ENCODE results near the gene NCOA7.
A peak's percentile ranks its signal among the peaks of the same experiment; 100 is the strongest.

Gene NCOA7

DNA sequence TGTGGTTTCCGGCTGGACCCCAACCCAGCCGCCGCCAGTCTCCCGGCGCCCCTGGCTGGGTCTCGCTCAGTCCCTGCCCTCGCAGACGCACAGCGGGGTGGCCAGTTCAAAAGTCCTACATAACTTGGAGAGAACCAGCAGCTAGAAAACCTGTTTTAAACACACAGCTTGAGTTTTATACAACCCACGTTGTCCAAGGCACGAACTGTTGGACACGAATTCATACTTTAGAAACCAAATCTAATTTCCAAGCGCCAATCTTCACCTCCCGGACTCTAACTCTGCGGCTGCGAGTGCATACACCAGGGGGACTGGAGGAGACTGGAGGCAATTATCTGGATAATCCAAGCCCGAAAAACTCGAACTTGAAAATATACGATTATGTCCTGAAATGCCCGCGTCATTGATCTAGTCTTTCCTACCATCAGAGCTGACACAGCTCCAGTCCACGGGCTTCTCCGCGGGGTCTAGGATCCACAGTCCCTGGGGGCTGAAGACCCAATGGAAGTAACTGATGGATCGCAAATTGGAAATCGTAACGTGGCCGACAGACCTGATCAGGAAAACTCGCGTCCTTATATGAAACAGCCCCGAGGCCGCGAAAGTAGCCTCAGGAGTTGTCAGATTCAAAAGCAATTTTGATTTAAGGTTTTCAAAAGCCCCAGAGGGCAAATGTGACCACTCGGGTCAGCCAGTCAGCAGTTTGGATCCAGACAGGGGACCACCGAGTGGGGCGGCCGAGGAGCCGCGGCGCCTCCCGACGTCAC lies 42.2 kb upstream of the NCOA7 start:
- peak; percentile 4 for ATAC-seq
- TF ChIP-seq, protein P1, sequence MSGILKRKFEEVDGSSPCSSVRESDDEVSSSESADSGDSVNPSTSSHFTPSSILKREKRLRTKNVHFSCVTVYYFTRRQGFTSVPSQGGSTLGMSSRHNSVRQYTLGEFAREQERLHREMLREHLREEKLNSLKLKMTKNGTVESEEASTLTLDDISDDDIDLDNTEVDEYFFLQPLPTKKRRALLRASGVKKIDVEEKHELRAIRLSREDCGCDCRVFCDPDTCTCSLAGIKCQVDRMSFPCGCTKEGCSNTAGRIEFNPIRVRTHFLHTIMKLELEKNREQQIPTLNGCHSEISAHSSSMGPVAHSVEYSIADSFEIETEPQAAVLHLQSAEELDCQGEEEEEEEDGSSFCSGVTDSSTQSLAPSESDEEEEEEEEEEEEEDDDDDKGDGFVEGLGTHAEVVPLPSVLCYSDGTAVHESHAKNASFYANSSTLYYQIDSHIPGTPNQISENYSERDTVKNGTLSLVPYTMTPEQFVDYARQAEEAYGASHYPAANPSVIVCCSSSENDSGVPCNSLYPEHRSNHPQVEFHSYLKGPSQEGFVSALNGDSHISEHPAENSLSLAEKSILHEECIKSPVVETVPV (CRISPR knock-in tag; IDR thresholded peaks at IDR 0.05): no peak
- TF ChIP-seq, protein P2, sequence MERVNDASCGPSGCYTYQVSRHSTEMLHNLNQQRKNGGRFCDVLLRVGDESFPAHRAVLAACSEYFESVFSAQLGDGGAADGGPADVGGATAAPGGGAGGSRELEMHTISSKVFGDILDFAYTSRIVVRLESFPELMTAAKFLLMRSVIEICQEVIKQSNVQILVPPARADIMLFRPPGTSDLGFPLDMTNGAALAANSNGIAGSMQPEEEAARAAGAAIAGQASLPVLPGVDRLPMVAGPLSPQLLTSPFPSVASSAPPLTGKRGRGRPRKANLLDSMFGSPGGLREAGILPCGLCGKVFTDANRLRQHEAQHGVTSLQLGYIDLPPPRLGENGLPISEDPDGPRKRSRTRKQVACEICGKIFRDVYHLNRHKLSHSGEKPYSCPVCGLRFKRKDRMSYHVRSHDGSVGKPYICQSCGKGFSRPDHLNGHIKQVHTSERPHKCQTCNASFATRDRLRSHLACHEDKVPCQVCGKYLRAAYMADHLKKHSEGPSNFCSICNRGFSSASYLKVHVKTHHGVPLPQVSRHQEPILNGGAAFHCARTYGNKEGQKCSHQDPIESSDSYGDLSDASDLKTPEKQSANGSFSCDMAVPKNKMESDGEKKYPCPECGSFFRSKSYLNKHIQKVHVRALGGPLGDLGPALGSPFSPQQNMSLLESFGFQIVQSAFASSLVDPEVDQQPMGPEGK (CRISPR knock-in tag; IDR thresholded peaks at IDR 0.05; ENCODE audit: borderline replicate concordance): no peak
- no peak for TF ChIP-seq OSR1 (CRISPR knock-in tag; IDR thresholded peaks at IDR 0.05)
- no peak for TF ChIP-seq ZC3H10 (CRISPR knock-in tag; IDR thresholded peaks at IDR 0.05)
- no peak for TF ChIP-seq TOX (CRISPR knock-in tag; IDR thresholded peaks at IDR 0.05; ENCODE audit: borderline replicate concordance)
- TF ChIP-seq ZFP3 (CRISPR knock-in tag; IDR thresholded peaks at IDR 0.05): no peak
- no peak for TF ChIP-seq PPARA (CRISPR knock-in tag; IDR thresholded peaks at IDR 0.05; ENCODE audit: borderline replicate concordance)
- TF ChIP-seq, protein P3, sequence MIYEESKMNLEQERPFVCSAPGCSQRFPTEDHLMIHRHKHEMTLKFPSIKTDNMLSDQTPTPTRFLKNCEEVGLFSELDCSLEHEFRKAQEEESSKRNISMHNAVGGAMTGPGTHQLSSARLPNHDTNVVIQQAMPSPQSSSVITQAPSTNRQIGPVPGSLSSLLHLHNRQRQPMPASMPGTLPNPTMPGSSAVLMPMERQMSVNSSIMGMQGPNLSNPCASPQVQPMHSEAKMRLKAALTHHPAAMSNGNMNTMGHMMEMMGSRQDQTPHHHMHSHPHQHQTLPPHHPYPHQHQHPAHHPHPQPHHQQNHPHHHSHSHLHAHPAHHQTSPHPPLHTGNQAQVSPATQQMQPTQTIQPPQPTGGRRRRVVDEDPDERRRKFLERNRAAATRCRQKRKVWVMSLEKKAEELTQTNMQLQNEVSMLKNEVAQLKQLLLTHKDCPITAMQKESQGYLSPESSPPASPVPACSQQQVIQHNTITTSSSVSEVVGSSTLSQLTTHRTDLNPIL (CRISPR knock-in tag; IDR thresholded peaks at IDR 0.05; ENCODE audit: low read depth): no peak
- TF ChIP-seq GLIS3 (CRISPR knock-in tag; IDR thresholded peaks at IDR 0.05): no peak
- TF ChIP-seq BACH2 (CRISPR knock-in tag; IDR thresholded peaks at IDR 0.05; ENCODE audit: borderline replicate concordance): no peak
- TF ChIP-seq CSDC2 (CRISPR knock-in tag; IDR thresholded peaks at IDR 0.05): no peak
- TF ChIP-seq ZNF8 (CRISPR knock-in tag; IDR thresholded peaks at IDR 0.05): no peak
- no peak for TF ChIP-seq ZNF70 (CRISPR knock-in tag; IDR thresholded peaks at IDR 0.05)

DNA sequence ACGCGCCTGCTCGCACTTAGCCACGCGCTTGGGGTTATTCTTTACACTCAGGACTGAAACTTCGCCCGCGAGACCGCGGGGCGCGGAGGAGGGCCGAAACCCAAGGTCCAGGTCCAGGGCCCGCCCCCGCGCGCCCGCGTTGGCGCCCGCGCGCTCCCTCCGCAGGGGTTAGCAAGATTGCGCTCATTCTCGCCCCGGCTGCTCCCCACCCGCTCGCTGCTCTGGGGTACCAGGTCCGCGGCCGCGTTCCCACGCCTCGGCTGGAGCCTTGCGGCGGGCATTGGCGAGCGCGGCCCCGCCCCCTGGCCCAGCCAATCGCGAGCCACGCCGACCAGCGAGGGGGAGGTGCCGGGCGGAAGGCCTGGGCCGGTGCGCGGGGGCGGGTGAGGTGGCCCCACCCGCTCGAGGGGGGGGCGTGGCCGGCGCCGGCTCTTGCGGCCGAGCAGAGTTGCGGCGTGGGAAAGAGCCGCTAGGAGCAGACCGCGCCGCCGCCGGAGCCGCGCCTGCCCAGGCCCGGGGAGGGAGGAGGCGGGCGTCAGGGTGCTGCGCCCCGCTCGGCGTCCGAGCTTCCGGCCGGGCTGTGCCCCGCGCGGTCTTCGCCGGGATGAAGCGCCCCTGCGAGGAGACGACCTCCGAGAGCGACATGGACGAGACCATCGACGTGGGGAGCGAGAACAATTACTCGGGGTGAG lies 41.4 kb upstream of the NCOA7 start, which contains the start of gene HEY2:
TSS of gene HEY2 (plus strand) at position 460 of the 692 bp plus-strand sequence. CDS start at position 605, 145 bp downstream.
- TF ChIP-seq, protein P4, sequence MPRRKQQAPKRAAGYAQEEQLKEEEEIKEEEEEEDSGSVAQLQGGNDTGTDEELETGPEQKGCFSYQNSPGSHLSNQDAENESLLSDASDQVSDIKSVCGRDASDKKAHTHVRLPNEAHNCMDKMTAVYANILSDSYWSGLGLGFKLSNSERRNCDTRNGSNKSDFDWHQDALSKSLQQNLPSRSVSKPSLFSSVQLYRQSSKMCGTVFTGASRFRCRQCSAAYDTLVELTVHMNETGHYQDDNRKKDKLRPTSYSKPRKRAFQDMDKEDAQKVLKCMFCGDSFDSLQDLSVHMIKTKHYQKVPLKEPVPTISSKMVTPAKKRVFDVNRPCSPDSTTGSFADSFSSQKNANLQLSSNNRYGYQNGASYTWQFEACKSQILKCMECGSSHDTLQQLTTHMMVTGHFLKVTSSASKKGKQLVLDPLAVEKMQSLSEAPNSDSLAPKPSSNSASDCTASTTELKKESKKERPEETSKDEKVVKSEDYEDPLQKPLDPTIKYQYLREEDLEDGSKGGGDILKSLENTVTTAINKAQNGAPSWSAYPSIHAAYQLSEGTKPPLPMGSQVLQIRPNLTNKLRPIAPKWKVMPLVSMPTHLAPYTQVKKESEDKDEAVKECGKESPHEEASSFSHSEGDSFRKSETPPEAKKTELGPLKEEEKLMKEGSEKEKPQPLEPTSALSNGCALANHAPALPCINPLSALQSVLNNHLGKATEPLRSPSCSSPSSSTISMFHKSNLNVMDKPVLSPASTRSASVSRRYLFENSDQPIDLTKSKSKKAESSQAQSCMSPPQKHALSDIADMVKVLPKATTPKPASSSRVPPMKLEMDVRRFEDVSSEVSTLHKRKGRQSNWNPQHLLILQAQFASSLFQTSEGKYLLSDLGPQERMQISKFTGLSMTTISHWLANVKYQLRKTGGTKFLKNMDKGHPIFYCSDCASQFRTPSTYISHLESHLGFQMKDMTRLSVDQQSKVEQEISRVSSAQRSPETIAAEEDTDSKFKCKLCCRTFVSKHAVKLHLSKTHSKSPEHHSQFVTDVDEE (CRISPR knock-in tag; IDR thresholded peaks at IDR 0.05): no peak
- peak; percentile 91 for ATAC-seq

DNA sequence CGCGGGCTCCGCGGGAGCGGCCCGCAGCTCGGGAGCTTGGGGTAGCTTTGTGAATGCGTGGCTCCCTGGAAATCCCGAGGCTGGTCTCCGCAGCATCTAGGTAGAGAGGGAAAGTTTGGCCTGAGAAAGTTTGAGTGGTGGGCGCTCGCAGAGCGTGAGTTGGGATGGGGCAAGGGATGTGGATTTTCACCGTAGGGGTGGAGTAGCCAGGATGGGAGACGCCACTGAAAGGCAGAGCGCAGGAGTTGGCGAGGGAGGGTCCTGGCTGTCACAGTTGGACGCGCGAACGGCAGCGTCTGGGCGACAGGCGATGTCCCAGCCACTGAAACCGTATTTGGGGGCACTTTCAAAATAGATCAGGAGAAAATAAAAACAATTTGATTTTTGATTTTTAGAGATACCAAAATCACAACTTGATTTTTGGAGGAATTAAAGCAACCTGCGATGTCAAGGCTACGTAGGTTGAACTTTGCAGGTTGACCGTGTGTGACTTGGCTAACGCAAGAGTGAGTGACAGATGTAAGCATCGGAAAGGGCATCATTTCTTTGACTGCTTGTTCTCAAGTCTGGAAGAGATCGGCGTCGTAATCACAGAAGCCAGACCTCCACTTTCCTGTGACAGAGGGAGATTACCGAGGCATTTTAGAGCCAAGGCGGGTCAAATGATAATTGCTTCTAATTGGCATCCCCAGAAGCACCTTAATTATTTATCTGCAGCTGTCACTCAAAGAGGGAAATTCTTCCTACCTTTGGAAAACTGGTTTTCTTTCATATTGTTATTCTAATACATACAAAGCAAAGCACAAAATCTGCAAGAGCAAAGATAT lies 40.7 kb upstream of the NCOA7 start:
- no peak for ATAC-seq
- TF ChIP-seq, protein P2 (CRISPR knock-in tag; IDR thresholded peaks at IDR 0.05; ENCODE audit: borderline replicate concordance): no peak
- TF ChIP-seq, protein P3 (CRISPR knock-in tag; IDR thresholded peaks at IDR 0.05; ENCODE audit: low read depth): no peak
- no peak for TF ChIP-seq CSDC2 (CRISPR knock-in tag; IDR thresholded peaks at IDR 0.05)
- no peak for TF ChIP-seq ZNF565 (CRISPR knock-in tag; conservative IDR thresholded peaks at IDR 0.05; ENCODE audit: low read depth)
- TF ChIP-seq ARNTL (CRISPR knock-in tag; IDR thresholded peaks at IDR 0.05; ENCODE audit: borderline replicate concordance, low read depth): no peak
- no peak for TF ChIP-seq ZNF70 (CRISPR knock-in tag; IDR thresholded peaks at IDR 0.05)
- TF ChIP-seq ZC3H10 (CRISPR knock-in tag; IDR thresholded peaks at IDR 0.05): no peak
- TF ChIP-seq, protein P1 (CRISPR knock-in tag; IDR thresholded peaks at IDR 0.05): no peak
- no peak for TF ChIP-seq TOX (CRISPR knock-in tag; IDR thresholded peaks at IDR 0.05; ENCODE audit: borderline replicate concordance)
- no peak for TF ChIP-seq ZNF8 (CRISPR knock-in tag; IDR thresholded peaks at IDR 0.05)
- no peak for TF ChIP-seq ISL1 (CRISPR knock-in tag; IDR thresholded peaks at IDR 0.05)
- no peak for TF ChIP-seq GLIS3 (CRISPR knock-in tag; IDR thresholded peaks at IDR 0.05)
- no peak for TF ChIP-seq TCF4 (CRISPR knock-in tag; IDR thresholded peaks at IDR 0.05; ENCODE audit: borderline replicate concordance)
- no peak for TF ChIP-seq OSR1 (CRISPR knock-in tag; IDR thresholded peaks at IDR 0.05)
- TF ChIP-seq PPARA (CRISPR knock-in tag; IDR thresholded peaks at IDR 0.05; ENCODE audit: borderline replicate concordance): no peak
- TF ChIP-seq RARB (CRISPR knock-in tag; IDR thresholded peaks at IDR 0.05): no peak
